Caco-2 (cell line): Measurements from ENCODE around the gene C22orf23. TPM values are rescaled to one million over a fixed set of nuclear protein-coding genes. Genes with fewer than 3 reads are reported as not detected.

Source experiments
- BruUV-seq: library from RNA; stranded (reverse); fragments of 400-500 nt; replicated peaks from 2 replicates; lab custom pipeline; 2021; lab: Mats Ljungman, UMichigan
- CTCF ChIA-PET: fragments of 300-600 bp; sonication (Branson Sonifier 250); formaldehyde crosslinking; loops from one replicate; lab custom pipeline; 2022; ENCODE audit warnings: antibody characterized with exemption; lab: Charles Lee
- POLR2A ChIA-PET: fragments of 300-600 bp; sonication (Branson Sonifier 250); formaldehyde crosslinking; loops from one replicate; lab custom pipeline; 2022; ENCODE audit warnings: antibody characterized with exemption; lab: Charles Lee
- DNase-seq, 2 experiments: peaks; one replicate each; pipeline versions ENCODE4 v3.0.0 to v3.0.0-alpha.2; 2020 to 2022
- H3K27me3 ChIP-seq: replicated peaks from 2 replicates; pipeline ENCODE4 v1.6.0; 2011; ENCODE audit warnings: low read length; ENCODE audit not compliant: control insufficient read depth, insufficient read depth
- H3K36me3 ChIP-seq: 2 replicates; pipeline ENCODE4 v1.5.1; 2011; ENCODE audit warnings: low read length; ENCODE audit not compliant: control insufficient read depth, insufficient read depth
- H3K4me1 ChIP-seq: fragments of 250-450 bp; sonication (Bioruptor Pico); 2 replicates; pipeline ENCODE4 v1.5.1; 2020; ENCODE audit warnings: mild to moderate bottlenecking
- H3K4me3 ChIP-seq: 2 replicates; pipeline ENCODE4 v1.5.1; 2011; ENCODE audit warnings: low read depth, mild to moderate bottlenecking, control low read depth, low read length
- H3K9me3 ChIP-seq: fragments of 250-450 bp; sonication (Bioruptor Pico); 2 replicates; pipeline ENCODE4 v1.5.1; 2020; ENCODE audit warnings: mild to moderate bottlenecking, moderate library complexity
- H3K27ac Mint-ChIP-seq: one replicate; pipeline ENCODE4 v1.8.0; 2022; ENCODE audit warnings: mixed read lengths; ENCODE audit not compliant: unreplicated experiment
- H3K27me3 Mint-ChIP-seq: one replicate; pipeline ENCODE4 v1.8.0; 2022; ENCODE audit warnings: mixed read lengths; ENCODE audit not compliant: insufficient read depth, unreplicated experiment
- H3K36me3 Mint-ChIP-seq: one replicate; pipeline ENCODE4 v1.8.0; 2022; ENCODE audit warnings: mild to moderate bottlenecking, mixed read lengths; ENCODE audit not compliant: insufficient read depth, unreplicated experiment
- H3K4me1 Mint-ChIP-seq: one replicate; pipeline ENCODE4 v1.8.0; 2022; ENCODE audit warnings: low read depth, mixed read lengths; ENCODE audit not compliant: unreplicated experiment
- H3K4me3 Mint-ChIP-seq: one replicate; pipeline ENCODE4 v1.8.0; 2022; ENCODE audit warnings: mild to moderate bottlenecking, moderate library complexity, mixed read lengths; ENCODE audit not compliant: unreplicated experiment
- H3K9me3 Mint-ChIP-seq: one replicate; pipeline ENCODE4 v1.8.0; 2022; ENCODE audit warnings: mixed read lengths; ENCODE audit not compliant: unreplicated experiment
- CTCF ChIP-seq, 2 experiments: fragments of 200-600 bp in 1 of 2; IDR thresholded peaks; 1 replicate in 1 of 2; 2 replicates in 1 of 2; pipeline versions ENCODE4 v1.5.1 to v1.8.0; 2011 to 2022; ENCODE audit warnings: antibody characterized with exemption in 1 of 2, control low read depth in 1 of 2, inconsistent platforms in 1 of 2, low read depth in 1 of 2, low read length in 1 of 2, mild to moderate bottlenecking in 1 of 2, moderate library complexity in 1 of 2; ENCODE audit not compliant: insufficient read depth in 1 of 2, severe bottlenecking in 1 of 2, unreplicated experiment in 1 of 2
- intact Hi-C: fragments of 100-400 bp; cut with micrococcal nuclease; formaldehyde crosslinking; loops from one replicate; pipeline ENCODE4 v1.10.0; 2022; ENCODE audit not compliant: unreplicated experiment
- total RNA-seq: library from RNA; stranded (reverse); gene quantifications from 2 replicates; pipeline ENCODE4 v1.2.3, GENCODE V29; 2022

C22orf23 gene
- total RNA-seq, 1 experiment from 2014 or later: not detected

- H3K27ac Mint-ChIP-seq: no peak overlapping the region
- no TSS peak for BruUV-seq
- Histone ChIP-seq H3K9me3 (no peaks in the 10 kb centered on the region), H3K4me3 (no peak overlapping the region), H3K27me3 (no peaks in the 10 kb centered on the region), H3K36me3 (0 out of 2 replicates have a peak, but pooled peaks cover 5% of the 10 kb centered on the region), H3K4me1 (no peaks in the 10 kb centered on the region)
- H3K9me3 Mint-ChIP-seq: no peaks in the 10 kb centered on the region
- no peaks in the 10 kb centered on the region for H3K27me3 Mint-ChIP-seq
- DNase-seq: no peak
- POLR2A ChIA-PET: interaction anchor here (1.0 kb wide), 1 partner anchor 17 kb away, joined by 3 read pairs; the partner anchor contains the start of genes C22orf23 and POLR2F
- no peak overlapping the region for H3K4me3 Mint-ChIP-seq
- intact Hi-C loops: no loop called here
- TF ChIP-seq CTCF (IDR thresholded peaks at IDR 0.05; ENCODE audit: insufficient read depth in 1 of 2, low read depth in 1 of 2, low read length in 1 of 2, severe bottlenecking in 1 of 2, unreplicated experiment in 1 of 2): no peak
- H3K36me3 Mint-ChIP-seq: peaks cover 24% of the 10 kb centered on the region
- CTCF ChIA-PET: interaction anchor here (0.6 kb wide), 1 partner anchor 11 kb away, joined by 3 read pairs; no protein-coding TSS in a partner anchor
- H3K4me1 Mint-ChIP-seq: peaks cover 5% of the 10 kb centered on the region
Observed at GRCh38 chr22:37970864-37971263, 17.5 kb upstream of the C22orf23 start.

- H3K27me3 ChIP-seq: no peaks in the 10 kb centered on the region
- no peak overlapping the region for H3K4me3 ChIP-seq
- Mint-ChIP-seq H3K4me3 (no peak overlapping the region), H3K4me1 (peaks cover 7% of the 10 kb centered on the region), H3K36me3 (peaks cover 28% of the 10 kb centered on the region), H3K27ac (no peak overlapping the region), H3K9me3 (no peaks in the 10 kb centered on the region), H3K27me3 (no peaks in the 10 kb centered on the region)
- no peaks in the 10 kb centered on the region for H3K4me1 ChIP-seq
- ChIA-PET POLR2A (no interaction called here), CTCF (no interaction called here)
- no peak for DNase-seq
- no peaks in the 10 kb centered on the region for H3K9me3 ChIP-seq
- no peak for TF ChIP-seq CTCF (IDR thresholded peaks at IDR 0.05; ENCODE audit: insufficient read depth in 1 of 2, low read depth in 1 of 2, low read length in 1 of 2, severe bottlenecking in 1 of 2, unreplicated experiment in 1 of 2)
- intact Hi-C loops: loop anchor here (5.0 kb wide), 1 partner anchor 36 kb away; no protein-coding TSS in a partner anchor
- H3K36me3 ChIP-seq: 0 out of 2 replicates have a peak, but pooled peaks cover 5% of the 10 kb centered on the region
- BruUV-seq: no TSS peak
Observed at GRCh38 chr22:37968452-37969251, 15.3 kb upstream of the C22orf23 start.

- Mint-ChIP-seq H3K4me1 (peaks cover 7% of the 10 kb centered on the region), H3K27ac (no peak overlapping the region), H3K9me3 (no peaks in the 10 kb centered on the region), H3K4me3 (no peak overlapping the region), H3K27me3 (no peaks in the 10 kb centered on the region), H3K36me3 (peaks cover 33% of the 10 kb centered on the region)
- H3K36me3 ChIP-seq: 0 out of 2 replicates have a peak, but pooled peaks cover 5% of the 10 kb centered on the region
- no peak for DNase-seq
- no peaks in the 10 kb centered on the region for H3K27me3 ChIP-seq
- ChIA-PET CTCF (no interaction called here), POLR2A (no interaction called here)
- BruUV-seq: no TSS peak
- H3K9me3 ChIP-seq: no peaks in the 10 kb centered on the region
- no peak for TF ChIP-seq CTCF (IDR thresholded peaks at IDR 0.05; ENCODE audit: insufficient read depth in 1 of 2, low read depth in 1 of 2, low read length in 1 of 2, severe bottlenecking in 1 of 2, unreplicated experiment in 1 of 2)
- intact Hi-C loops: loop anchor here (5.0 kb wide), 1 partner anchor 36 kb away; no protein-coding TSS in a partner anchor
- H3K4me3 ChIP-seq: no peak overlapping the region
- no peaks in the 10 kb centered on the region for H3K4me1 ChIP-seq
Observed at GRCh38 chr22:37967637-37968451, 14.4 kb upstream of the C22orf23 start.
